HG03442 (cell line): Measurements from ENCODE around the gene ANAPC13.

Source experiments
- ATAC-seq: cut with Tn5 transposase; IDR thresholded peaks from one replicate; pipeline ENCODE4 v1.9.1; 2021; ENCODE audit warnings: mild to moderate bottlenecking, moderate library complexity; ENCODE audit not compliant: unreplicated experiment

Gene ANAPC13

DNA sequence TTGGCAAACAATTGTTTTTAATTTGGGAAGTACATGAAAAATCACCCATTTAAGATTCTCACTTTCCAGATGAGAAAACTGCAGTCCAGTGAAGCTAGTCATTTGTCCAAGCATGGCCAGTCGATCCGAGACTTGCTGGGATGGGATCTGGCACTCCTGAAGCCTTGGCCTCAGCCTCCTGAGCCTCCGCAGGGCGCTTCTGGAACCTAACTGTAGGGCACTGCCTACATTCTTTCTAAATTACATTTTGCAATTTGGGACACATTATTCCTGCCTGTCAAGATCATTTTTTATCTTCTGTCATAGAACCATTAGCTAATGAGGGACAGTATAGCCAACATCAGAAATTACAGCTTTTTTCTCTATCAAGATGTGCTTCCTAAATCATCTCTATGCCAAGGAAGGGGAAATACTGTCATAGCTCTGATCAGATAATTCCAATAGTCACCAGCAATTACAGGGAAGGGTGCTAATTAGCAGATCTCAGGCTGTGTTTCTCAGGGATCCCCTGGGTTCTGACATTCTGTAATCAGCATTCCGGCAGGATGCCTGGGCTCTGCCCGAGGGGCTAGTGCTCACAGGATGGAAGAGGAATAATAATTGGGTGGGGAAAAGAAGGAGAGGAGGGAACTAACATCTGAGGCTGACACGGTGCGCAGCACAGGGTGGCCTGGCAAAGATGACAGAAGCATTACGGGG lies 28.3 kb downstream of the ANAPC13 start:
- ATAC-seq, result no peak

DNA sequence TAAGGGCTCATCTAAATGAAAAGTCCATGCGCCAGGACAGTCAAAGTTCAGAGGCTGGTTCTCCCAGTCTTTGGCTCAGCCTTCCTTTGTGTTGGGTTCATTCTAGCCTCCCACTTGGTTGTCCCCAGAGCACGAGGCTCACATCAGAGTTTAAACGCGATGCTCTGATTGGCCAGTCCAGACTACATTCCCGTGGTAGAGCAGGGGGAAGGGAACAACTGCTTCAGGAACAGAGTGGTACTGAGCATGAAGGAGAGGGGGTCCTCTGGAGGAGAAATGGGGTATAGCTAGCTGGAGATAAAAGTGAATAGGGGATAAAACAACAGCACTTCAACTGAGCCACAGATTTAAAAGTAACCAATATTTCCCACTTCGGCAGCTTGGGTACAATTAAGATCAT lies 32.2 kb downstream of the ANAPC13 start:
- no peak for ATAC-seq

DNA sequence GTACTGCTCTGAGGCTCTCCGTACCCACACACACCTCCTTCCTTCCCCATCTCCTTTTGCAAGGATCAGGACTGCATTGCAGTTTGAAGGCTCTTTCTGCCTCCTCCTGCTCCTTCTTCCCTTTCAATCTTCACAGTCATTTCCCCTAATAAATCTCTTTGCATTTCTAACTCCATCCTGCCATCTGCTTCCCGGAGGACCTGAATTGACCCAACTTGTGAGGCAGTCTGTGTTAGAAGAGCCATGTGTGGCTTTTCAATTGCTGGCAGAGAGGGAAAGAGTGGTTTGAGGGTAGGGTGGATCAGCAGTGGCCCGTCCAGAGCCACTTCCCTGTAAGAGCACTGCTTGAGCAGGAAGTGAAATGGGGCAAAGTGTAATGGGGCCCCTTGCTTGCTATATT lies 35.8 kb downstream of the ANAPC13 start:
- ATAC-seq, result no peak

- ATAC-seq, result no peak
Observed at GRCh38 chr3:134449277-134449676, 36.5 kb downstream of the ANAPC13 start.

GRCh38 chr3:134448664-134449063 lies 37.1 kb downstream of the ANAPC13 start:
- no peak for ATAC-seq

GRCh38 chr3:134447351-134447750 lies 38.4 kb downstream of the ANAPC13 start:
- ATAC-seq, result no peak

GRCh38 chr3:134446800-134447199 lies 39.0 kb downstream of the ANAPC13 start:
- no peak for ATAC-seq

DNA sequence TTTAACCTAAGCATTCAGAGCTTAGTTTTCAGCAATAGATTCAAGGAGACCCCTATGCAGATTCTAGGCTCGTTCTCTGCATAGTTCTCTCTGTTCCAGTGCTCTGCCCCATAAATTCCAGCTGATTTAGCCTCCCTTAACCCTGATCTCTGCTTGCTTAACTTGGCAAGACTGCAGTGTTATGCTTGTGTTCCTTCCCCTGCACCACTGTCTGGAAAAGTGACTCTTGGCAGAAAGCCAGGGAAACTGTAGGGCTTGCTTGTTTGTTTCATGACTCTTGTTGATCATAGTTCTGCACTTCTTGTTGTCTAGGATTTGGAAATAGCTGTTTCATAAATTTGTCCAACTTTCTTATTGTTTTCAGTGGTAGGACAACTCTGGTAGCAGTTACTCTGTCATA lies 40.1 kb downstream of the ANAPC13 start:
- no peak for ATAC-seq

- ATAC-seq, result no peak
Observed at GRCh38 chr3:134445095-134445494, 40.7 kb downstream of the ANAPC13 start.

- no peak for ATAC-seq
Observed at GRCh38 chr3:134441821-134442220, 44.0 kb downstream of the ANAPC13 start.

DNA sequence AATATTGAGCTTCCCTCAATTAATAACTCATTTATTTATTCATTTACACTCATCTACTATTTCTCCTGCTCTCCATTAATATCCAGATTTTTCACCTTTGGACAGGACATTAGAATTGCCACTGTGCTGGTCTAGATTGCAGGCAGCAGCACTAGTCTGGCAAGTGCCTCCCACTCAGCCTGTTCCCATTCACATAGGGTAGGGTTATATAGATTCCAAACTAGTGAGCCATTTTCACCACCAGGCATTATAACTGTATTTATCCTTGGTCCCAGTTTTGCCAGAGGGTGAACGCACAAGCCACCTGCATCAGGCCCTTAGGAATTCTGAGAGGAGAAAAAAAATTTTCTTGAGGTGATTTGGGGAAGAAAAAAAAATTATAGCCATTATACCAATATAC lies 44.5 kb downstream of the ANAPC13 start:
- no peak for ATAC-seq

DNA sequence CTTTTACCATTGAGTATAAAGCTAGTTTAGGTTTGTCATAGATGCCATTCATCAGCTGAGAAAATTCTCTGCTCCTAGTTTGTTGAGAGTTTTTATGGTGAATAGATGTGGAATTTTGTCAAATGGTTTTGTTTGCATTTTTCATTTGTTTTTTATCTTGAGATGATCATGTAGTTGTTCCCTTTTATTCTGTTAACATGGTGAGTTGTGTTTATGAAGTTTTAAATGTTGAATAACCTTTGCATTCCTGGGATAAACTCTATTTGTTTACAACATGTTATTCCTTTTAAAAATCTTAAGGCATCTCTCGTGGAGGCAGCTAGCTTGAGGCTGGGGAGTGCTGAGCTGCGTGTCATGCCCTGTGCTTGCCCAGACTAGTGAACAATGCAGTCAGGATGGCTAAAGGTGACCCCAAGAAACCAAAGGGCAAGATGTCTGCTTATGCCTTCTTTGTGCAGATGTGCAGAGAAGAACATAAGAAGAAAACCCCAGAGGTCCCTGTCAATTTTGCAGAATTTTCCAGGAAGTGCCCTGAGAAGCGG lies 48.5 kb downstream of the ANAPC13 start:
- ATAC-seq, result no peak

DNA sequence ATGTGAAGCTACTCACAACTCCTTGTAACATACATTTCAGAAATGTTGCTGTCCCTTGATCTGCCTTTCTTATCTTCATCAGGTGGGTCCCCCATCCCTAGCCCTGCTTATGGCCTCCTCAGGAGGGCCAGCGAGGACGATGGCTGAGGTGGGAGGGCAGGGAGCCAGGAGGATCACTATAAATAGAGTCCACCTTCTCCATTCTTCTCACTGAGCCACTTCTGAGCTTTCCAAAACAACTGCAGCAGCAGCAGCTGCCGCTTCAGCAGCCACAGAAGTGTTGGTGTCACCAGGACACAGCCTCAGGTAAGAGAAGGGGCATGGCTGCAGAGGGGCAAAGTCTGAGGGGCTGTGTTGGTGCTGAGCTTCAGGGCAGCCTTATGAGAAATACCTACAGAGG lies 53.5 kb downstream of the ANAPC13 start:
- no peak for ATAC-seq

GRCh38 chr3:134430950-134431445 lies 54.8 kb downstream of the ANAPC13 start:
- no peak for ATAC-seq

GRCh38 chr3:134430174-134430573 lies 55.6 kb downstream of the ANAPC13 start:
- ATAC-seq, result no peak

DNA sequence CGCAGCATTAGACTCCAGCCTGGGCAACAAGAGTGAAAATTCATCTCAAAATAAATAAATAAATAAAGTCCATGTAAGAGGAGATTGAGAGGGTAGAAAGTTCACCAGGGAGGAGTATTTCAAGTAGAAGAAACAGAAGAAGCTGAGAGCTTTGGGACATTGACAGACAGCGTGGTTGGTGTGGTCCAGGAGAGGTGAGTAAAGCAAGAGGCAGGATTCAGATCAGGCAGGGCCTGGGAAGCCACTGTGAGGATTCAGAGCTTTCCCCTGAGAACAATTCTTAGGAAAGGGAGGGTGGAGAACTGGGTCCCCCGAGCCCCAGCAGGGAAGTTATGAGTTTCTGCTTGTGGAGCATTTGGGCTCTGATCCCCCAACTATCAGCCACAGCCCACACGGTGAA lies 57.4 kb downstream of the ANAPC13 start:
- no peak for ATAC-seq
